HepG2 (cell line): ENCODE measurements around the gene TPPP3. TPM values are rescaled to one million over a fixed set of nuclear protein-coding genes. Genes with fewer than 3 reads are reported as not detected.

Experiments
- BORCS8-MEF2B ChIP-seq: sonication (generic); formaldehyde crosslinking; IDR thresholded peaks from 2 replicates; pipeline ENCODE4 v1.8.0; 2022; ENCODE audit warnings: mild to moderate bottlenecking, missing genetic modification reagents
- EP300 ChIP-seq, 3 experiments: sonication (generic) in 1 of 3; formaldehyde crosslinking in 1 of 3; IDR thresholded peaks; 2 replicates each; pipeline versions ENCODE4 v1.5.1 to v1.6.1; 2011 to 2020; ENCODE audit warnings: low read depth in 2 of 3, low read length in 2 of 3, borderline replicate concordance in 1 of 3, improper control_type of control experiment in 1 of 3, mild to moderate bottlenecking in 1 of 3, missing genetic modification reagents in 1 of 3, moderate library complexity in 1 of 3
- FOXA3 ChIP-seq: IDR thresholded peaks from 2 replicates; pipeline ENCODE4 v1.6.1; 2016; ENCODE audit warnings: missing genetic modification reagents, missing compliant biosample characterization
- HNF1A ChIP-seq, 2 experiments: sonication (generic) in 1 of 2; formaldehyde crosslinking in 1 of 2; IDR thresholded peaks; 2 replicates each; pipeline versions ENCODE4 v1.4.0 to v1.6.1; 2016 to 2020; ENCODE audit warnings: borderline replicate concordance in 1 of 2, low read depth in 1 of 2, mild to moderate bottlenecking in 1 of 2, missing genetic modification reagents in 1 of 2
- IRF2 ChIP-seq: IDR thresholded peaks from 2 replicates; pipeline ENCODE4 v1.6.1; 2018; ENCODE audit warnings: missing genetic modification reagents, missing compliant biosample characterization
- KLF6 ChIP-seq: IDR thresholded peaks from 2 replicates; pipeline ENCODE4 v1.8.0; 2016; ENCODE audit warnings: missing biosample characterization, missing genetic modification reagents
- NFE2L2 ChIP-seq: fragments of 150-350 bp; IDR thresholded peaks from 2 replicates; pipeline ENCODE4 v1.6.1; 2014; ENCODE audit warnings: low read length
- NR2F1 ChIP-seq, 2 experiments: fragments of 450-650 bp in 1 of 2; formaldehyde crosslinking in 1 of 2; IDR thresholded peaks; 2 replicates each; pipeline versions ENCODE4 v1.5.0 to v1.6.1; 2016 to 2020; ENCODE audit warnings: mild to moderate bottlenecking in 1 of 2, missing compliant biosample characterization in 1 of 2, missing genetic modification reagents in 1 of 2, moderate library complexity in 1 of 2
- PHB2 ChIP-seq: fragments of 450-650 bp; IDR thresholded peaks from 2 replicates; pipeline ENCODE4 v1.6.1; 2018; ENCODE audit not compliant: partially characterized antibody
- RBM22 ChIP-seq: fragments of 200-400 bp; formaldehyde crosslinking; optimal IDR thresholded peaks from 2 replicates; pipeline ENCODE3; 2017; ENCODE audit warnings: mild to moderate bottlenecking, low read length, moderate library complexity
- RFXANK ChIP-seq: IDR thresholded peaks from 2 replicates; pipeline ENCODE4 v1.6.1; 2016
- ZNF12 ChIP-seq: sonication (generic); formaldehyde crosslinking; IDR thresholded peaks from 2 replicates; pipeline ENCODE4 v1.5.0; 2020; ENCODE audit warnings: missing genetic modification reagents
- ZNF230 ChIP-seq: sonication (generic); formaldehyde crosslinking; IDR thresholded peaks from 2 replicates; pipeline ENCODE4 v1.4.0; 2020; ENCODE audit warnings: mild to moderate bottlenecking, missing genetic modification reagents
- ZNF275 ChIP-seq: sonication (generic); formaldehyde crosslinking; IDR thresholded peaks from 2 replicates; pipeline ENCODE4 v1.8.0; 2022; ENCODE audit warnings: missing genetic modification reagents, mild to moderate bottlenecking, inconsistent platforms, borderline replicate concordance
- ZNF563 ChIP-seq: sonication (generic); formaldehyde crosslinking; IDR thresholded peaks from 2 replicates; pipeline ENCODE4 v1.8.0; 2022; ENCODE audit warnings: mild to moderate bottlenecking, moderate library complexity, missing genetic modification reagents
- ZNF777 ChIP-seq: sonication (generic); formaldehyde crosslinking; IDR thresholded peaks from 2 replicates; pipeline ENCODE4 v1.4.0; 2020; ENCODE audit warnings: missing genetic modification reagents
- ZNF883 ChIP-seq: sonication (generic); formaldehyde crosslinking; IDR thresholded peaks from 2 replicates; pipeline ENCODE4 v1.5.1; 2020; ENCODE audit warnings: mild to moderate bottlenecking, missing genetic modification reagents; ENCODE audit errors: not compliant biosample characterization
- ZSCAN9 ChIP-seq: IDR thresholded peaks from 2 replicates; pipeline ENCODE4 v1.6.1; 2016; ENCODE audit warnings: borderline replicate concordance
- polyA plus RNA-seq, 8 experiments: library from polyadenylated mRNA; depleted of rRNA in 3 of 8; stranded (reverse) in 7 of 8; unstranded in 1 of 8; fragments of >200 nt; fragmentation: Illumina TruSeq in 4 of 8; extraction: Trizol in 4 of 8; gene quantifications; 2 replicates each; pipeline versions ENCODE4 v1.2.1 to v1.2.3, GENCODE V29; 2011 to 2016; ENCODE audit warnings: low read depth in 4 of 8, missing spikeins in 1 of 8, mixed read lengths in 1 of 8; ENCODE audit not compliant: insufficient read depth in 1 of 8
- total RNA-seq, 5 experiments: library from RNA; depleted of rRNA; stranded (reverse); fragments of >200 nt; fragmentation: Illumina TruSeq; extraction: Trizol; gene quantifications; 2 replicates each; pipeline ENCODE4 v1.2.3, GENCODE V29; 2016; ENCODE audit warnings: low read depth in 1 of 5
- TF ChIP-seq, protein P1 (sequence below): sonication (generic); formaldehyde crosslinking; IDR thresholded peaks from 2 replicates; pipeline ENCODE4 v1.4.0; 2020; ENCODE audit warnings: missing genetic modification reagents

Gene TPPP3
- total and polyA plus RNA-seq, 2 of the 13 experiments (the other 11 are each of a cell fraction or from before 2014, with no cell fraction given), result 0.16 to 0.44 TPM

DNA sequence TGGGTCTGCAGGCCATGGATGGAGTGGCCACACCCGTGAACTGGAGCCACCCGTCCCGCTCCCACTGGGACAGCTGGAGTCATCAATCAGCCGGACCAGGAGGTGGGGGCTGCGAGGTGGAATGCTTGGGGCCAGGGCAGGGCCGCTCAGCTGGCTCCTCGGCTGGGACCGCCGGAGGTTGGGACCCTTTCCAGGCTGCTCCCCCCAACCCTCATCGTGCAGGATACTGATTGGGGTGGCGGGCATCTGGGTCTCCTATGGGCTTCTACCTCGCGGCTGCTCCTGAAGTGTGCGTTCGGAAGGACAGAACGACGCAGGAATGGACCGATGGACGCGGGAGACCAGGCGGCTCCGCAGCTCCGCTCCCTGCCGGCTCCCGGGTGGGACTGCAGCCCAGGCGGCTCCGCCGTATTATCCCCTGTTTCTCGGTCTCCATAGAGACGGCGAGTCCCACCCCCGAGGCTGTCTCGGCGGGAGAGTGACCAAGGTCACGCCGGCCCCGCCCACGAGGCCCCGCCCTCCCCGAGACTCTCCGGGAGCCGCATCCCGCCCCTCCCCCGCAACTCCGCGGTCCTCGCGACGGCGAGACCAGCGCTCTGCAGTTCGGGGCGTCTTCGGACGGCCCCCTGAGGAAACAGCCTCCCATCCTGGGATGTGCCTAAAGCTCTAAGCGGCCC is at the start of gene TPPP3 (continued):
- TF ChIP-seq HNF1A (IDR thresholded peaks at IDR 0.05; ENCODE audit: low read depth), result no peak
- TF ChIP-seq HNF1A (CRISPR knock-in tag; IDR thresholded peaks at IDR 0.05; ENCODE audit: borderline replicate concordance), result peak; percentile 20; the same call in 1 of the 2 replicates
- TF ChIP-seq IRF2 (CRISPR knock-in tag), result no peak
- TF ChIP-seq KLF6 (CRISPR knock-in tag), result 0 out of 2 replicates have a peak, but pooled peaks have one; percentile 30
- no peak for TF ChIP-seq ZNF12 (CRISPR knock-in tag)
- no peak for TF ChIP-seq FOXA3
- peak; percentile 51 for TF ChIP-seq ZNF883
- no peak for TF ChIP-seq ZSCAN9 (CRISPR knock-in tag)
- TF ChIP-seq PHB2, result no peak
- no peak for TF ChIP-seq ZNF230
- TF ChIP-seq ZNF777 (CRISPR knock-in tag), result peak; percentile 35; the same call in 1 of the 2 replicates
- TF ChIP-seq RBM22, result no peak
- TF ChIP-seq NFE2L2, result no peak
- peak; percentile 48; the same call in 1 of the 2 replicates for TF ChIP-seq BORCS8-MEF2B
- TF ChIP-seq RFXANK (CRISPR knock-in tag), result no peak
- TF ChIP-seq NR2F1 (CRISPR knock-in tag; IDR thresholded peaks at IDR 0.05), result 0 out of 4 replicates have a peak, but pooled peaks of 1 of the 2 experiments have one; percentile 25
- TF ChIP-seq ZNF275 (CRISPR knock-in tag), result no peak
- TF ChIP-seq, protein P1, sequence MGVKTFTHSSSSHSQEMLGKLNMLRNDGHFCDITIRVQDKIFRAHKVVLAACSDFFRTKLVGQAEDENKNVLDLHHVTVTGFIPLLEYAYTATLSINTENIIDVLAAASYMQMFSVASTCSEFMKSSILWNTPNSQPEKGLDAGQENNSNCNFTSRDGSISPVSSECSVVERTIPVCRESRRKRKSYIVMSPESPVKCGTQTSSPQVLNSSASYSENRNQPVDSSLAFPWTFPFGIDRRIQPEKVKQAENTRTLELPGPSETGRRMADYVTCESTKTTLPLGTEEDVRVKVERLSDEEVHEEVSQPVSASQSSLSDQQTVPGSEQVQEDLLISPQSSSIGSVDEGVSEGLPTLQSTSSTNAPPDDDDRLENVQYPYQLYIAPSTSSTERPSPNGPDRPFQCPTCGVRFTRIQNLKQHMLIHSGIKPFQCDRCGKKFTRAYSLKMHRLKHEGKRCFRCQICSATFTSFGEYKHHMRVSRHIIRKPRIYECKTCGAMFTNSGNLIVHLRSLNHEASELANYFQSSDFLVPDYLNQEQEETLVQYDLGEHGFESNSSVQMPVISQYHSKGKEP (CRISPR knock-in tag), result no peak
- TF ChIP-seq EP300 (IDR thresholded peaks at IDR 0.05; ENCODE audit: low read depth in 2 of 2, low read length in 2 of 2), result peak in 1 of 2 experiments; percentile 42; a peak in 1 of 4 replicates
- no peak for TF ChIP-seq EP300 (CRISPR knock-in tag; IDR thresholded peaks at IDR 0.05; ENCODE audit: borderline replicate concordance)
- no peak for TF ChIP-seq ZNF563
